Measurements from ENCODE around the gene VCAN.

Gene VCAN

DNA sequence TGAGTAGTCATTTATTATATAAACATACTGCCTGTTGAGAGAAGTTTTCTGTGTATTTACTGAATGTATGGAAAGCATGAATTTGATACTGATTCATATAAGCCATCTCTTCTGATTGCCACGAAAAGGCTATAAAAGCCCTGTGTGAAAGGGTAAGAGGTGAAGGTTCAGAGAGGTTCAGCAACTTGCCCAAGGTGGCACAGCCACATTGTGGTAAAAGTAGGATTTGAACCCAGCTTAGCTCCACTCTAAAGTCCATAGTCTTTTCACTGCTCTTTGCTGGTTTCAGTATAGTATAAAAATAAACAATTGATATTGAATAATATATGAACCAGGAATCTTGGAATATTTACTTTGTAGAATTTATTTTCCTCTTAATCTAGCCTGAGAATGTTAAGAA lies 71.3 kb downstream of the VCAN start:
- Histone ChIP-seq H3K9me3 (ENCODE audit: control insufficient read depth, low read length) (no peaks in the 10 kb centered on the region), H3K4me1 (ENCODE audit: control insufficient read depth, insufficient read depth, low read length) (no peaks in the 10 kb centered on the region), H3K4me3 (ENCODE audit: insufficient read depth, low read depth, low read length) (no peak overlapping the region), H3K27ac (ENCODE audit: insufficient read depth, low read depth, low read length, poor library complexity, severe bottlenecking) (no peak overlapping the region), H3K36me3 (ENCODE audit: control insufficient read depth, insufficient read depth, low read length) (peaks cover 11% of the 10 kb centered on the region), H3K27me3 (ENCODE audit: control insufficient read depth, insufficient read depth, low read length, poor library complexity, severe bottlenecking) (no peaks in the 10 kb centered on the region)
- WGBS, 2 experiments, result 93 to 97% methylated on average over 1 of the region's 1 CpG

GRCh38 chr5:83543898-83544297 lies 72.4 kb downstream of the VCAN start:
- Histone ChIP-seq H3K4me3 (ENCODE audit: insufficient read depth, low read depth, low read length) (no peak overlapping the region), H3K36me3 (ENCODE audit: control insufficient read depth, insufficient read depth, low read length) (peaks cover under 1% of the 10 kb centered on the region), H3K27me3 (ENCODE audit: control insufficient read depth, insufficient read depth, low read length, poor library complexity, severe bottlenecking) (no peaks in the 10 kb centered on the region), H3K9me3 (ENCODE audit: control insufficient read depth, low read length) (no peaks in the 10 kb centered on the region), H3K4me1 (ENCODE audit: control insufficient read depth, insufficient read depth, low read length) (no peaks in the 10 kb centered on the region), H3K27ac (ENCODE audit: insufficient read depth, low read depth, low read length, poor library complexity, severe bottlenecking) (no peak overlapping the region)
- 93 to 95% methylated on average over 6 of the region's 6 CpGs for WGBS, 2 experiments

DNA sequence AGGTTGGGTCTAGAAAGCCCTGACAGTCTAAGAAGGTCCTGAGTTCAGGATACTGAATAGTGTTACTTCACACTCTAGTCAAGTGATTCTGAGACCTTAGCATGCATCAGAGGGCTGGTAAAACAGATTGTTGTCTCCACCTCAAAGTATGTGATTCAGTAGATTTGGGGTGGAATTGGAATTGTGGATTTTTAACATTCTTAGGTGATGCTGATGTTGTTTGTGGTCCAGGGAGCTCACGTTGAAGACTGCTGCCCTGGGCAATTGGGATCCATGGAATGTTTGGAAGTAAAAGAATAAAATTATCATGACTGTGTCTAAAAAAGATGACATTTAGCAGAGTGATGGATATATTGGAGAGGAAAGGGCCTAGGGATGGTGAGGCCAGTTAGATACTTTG lies 75.6 kb downstream of the VCAN start:
- no peaks in the 10 kb centered on the region for H3K36me3 ChIP-seq (ENCODE audit: control insufficient read depth, insufficient read depth, low read length)
- no peak overlapping the region for H3K4me3 ChIP-seq (ENCODE audit: insufficient read depth, low read depth, low read length)
- no peaks in the 10 kb centered on the region for H3K9me3 ChIP-seq (ENCODE audit: control insufficient read depth, low read length)
- no peaks in the 10 kb centered on the region for H3K4me1 ChIP-seq (ENCODE audit: control insufficient read depth, insufficient read depth, low read length)
- no peak overlapping the region for H3K27ac ChIP-seq (ENCODE audit: insufficient read depth, low read depth, low read length, poor library complexity, severe bottlenecking)
- WGBS, 2 experiments, result 91 to 96% methylated on average over 1 of the region's 1 CpG
- H3K27me3 ChIP-seq (ENCODE audit: control insufficient read depth, insufficient read depth, low read length, poor library complexity, severe bottlenecking), result no peaks in the 10 kb centered on the region

- H3K27ac ChIP-seq (ENCODE audit: insufficient read depth, low read depth, low read length, poor library complexity, severe bottlenecking), result no peak overlapping the region
- no peaks in the 10 kb centered on the region for H3K9me3 ChIP-seq (ENCODE audit: control insufficient read depth, low read length)
- 92 to 96% methylated on average over 1 of the region's 1 CpG for WGBS, 2 experiments
- H3K27me3 ChIP-seq (ENCODE audit: control insufficient read depth, insufficient read depth, low read length, poor library complexity, severe bottlenecking), result no peaks in the 10 kb centered on the region
- no peaks in the 10 kb centered on the region for H3K36me3 ChIP-seq (ENCODE audit: control insufficient read depth, insufficient read depth, low read length)
- no peaks in the 10 kb centered on the region for H3K4me1 ChIP-seq (ENCODE audit: control insufficient read depth, insufficient read depth, low read length)
- no peak overlapping the region for H3K4me3 ChIP-seq (ENCODE audit: insufficient read depth, low read depth, low read length)
Measured at GRCh38 chr5:83547889-83548288, 76.3 kb downstream of the VCAN start.

DNA sequence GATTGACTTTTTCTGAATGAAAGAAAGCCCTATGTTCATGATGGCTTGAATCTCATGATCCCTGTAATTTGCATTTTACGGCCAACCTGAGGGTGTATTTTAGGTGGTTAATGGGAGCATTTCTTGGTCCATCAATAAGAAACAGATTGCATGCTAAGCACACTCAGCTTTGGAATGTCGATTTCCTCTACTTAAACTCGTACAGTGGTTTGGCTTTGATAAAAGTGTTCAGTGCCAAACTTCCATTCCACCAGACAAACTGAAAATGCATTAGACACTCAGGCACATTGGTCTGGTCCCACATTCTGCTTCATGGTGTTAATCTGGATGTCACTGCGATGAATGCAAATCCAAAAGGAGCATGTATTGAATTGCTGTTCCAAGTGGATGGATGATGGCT lies 77.0 kb downstream of the VCAN start:
- no peaks in the 10 kb centered on the region for H3K27me3 ChIP-seq (ENCODE audit: control insufficient read depth, insufficient read depth, low read length, poor library complexity, severe bottlenecking)
- no peaks in the 10 kb centered on the region for H3K9me3 ChIP-seq (ENCODE audit: control insufficient read depth, low read length)
- 91 to 94% methylated on average over 4 of the region's 4 CpGs for WGBS, 2 experiments
- no peaks in the 10 kb centered on the region for H3K36me3 ChIP-seq (ENCODE audit: control insufficient read depth, insufficient read depth, low read length)
- no peak overlapping the region for H3K4me3 ChIP-seq (ENCODE audit: insufficient read depth, low read depth, low read length)
- no peak overlapping the region for H3K27ac ChIP-seq (ENCODE audit: insufficient read depth, low read depth, low read length, poor library complexity, severe bottlenecking)
- H3K4me1 ChIP-seq (ENCODE audit: control insufficient read depth, insufficient read depth, low read length), result no peaks in the 10 kb centered on the region

DNA sequence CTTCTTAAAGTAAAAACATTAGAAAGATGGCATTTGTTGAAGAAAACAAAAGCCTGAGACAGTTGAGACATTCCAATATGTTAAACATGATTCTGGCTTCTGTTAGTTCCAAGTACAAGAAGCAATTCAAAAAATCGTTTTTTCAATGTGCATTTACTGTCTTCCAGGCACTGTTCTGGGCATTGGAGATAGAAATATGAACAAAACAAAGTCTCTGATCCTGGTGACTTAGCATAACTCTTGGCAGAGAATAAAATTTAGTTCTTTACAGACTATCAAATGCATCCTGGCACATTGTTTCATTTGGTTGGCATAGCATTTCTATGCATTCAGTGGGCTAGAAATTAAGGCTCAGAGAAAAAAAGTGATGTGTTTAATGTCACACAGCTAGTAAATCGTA lies 77.5 kb downstream of the VCAN start:
- H3K4me3 ChIP-seq (ENCODE audit: insufficient read depth, low read depth, low read length), result no peak overlapping the region
- H3K27ac ChIP-seq (ENCODE audit: insufficient read depth, low read depth, low read length, poor library complexity, severe bottlenecking), result no peak overlapping the region
- no peaks in the 10 kb centered on the region for H3K36me3 ChIP-seq (ENCODE audit: control insufficient read depth, insufficient read depth, low read length)
- no peaks in the 10 kb centered on the region for H3K4me1 ChIP-seq (ENCODE audit: control insufficient read depth, insufficient read depth, low read length)
- H3K27me3 ChIP-seq (ENCODE audit: control insufficient read depth, insufficient read depth, low read length, poor library complexity, severe bottlenecking), result no peaks in the 10 kb centered on the region
- 88 to 100% methylated on average over 2 of the region's 2 CpGs for WGBS, 2 experiments
- H3K9me3 ChIP-seq (ENCODE audit: control insufficient read depth, low read length), result no peaks in the 10 kb centered on the region

- Histone ChIP-seq H3K4me3 (ENCODE audit: insufficient read depth, low read depth, low read length) (no peak overlapping the region), H3K4me1 (ENCODE audit: control insufficient read depth, insufficient read depth, low read length) (no peaks in the 10 kb centered on the region), H3K27me3 (ENCODE audit: control insufficient read depth, insufficient read depth, low read length, poor library complexity, severe bottlenecking) (no peaks in the 10 kb centered on the region), H3K9me3 (ENCODE audit: control insufficient read depth, low read length) (no peaks in the 10 kb centered on the region), H3K27ac (ENCODE audit: insufficient read depth, low read depth, low read length, poor library complexity, severe bottlenecking) (no peak overlapping the region), H3K36me3 (ENCODE audit: control insufficient read depth, insufficient read depth, low read length) (peaks cover under 1% of the 10 kb centered on the region)
- WGBS, 2 experiments, result 96 to 99% methylated on average over 5 of the region's 5 CpGs
Measured at GRCh38 chr5:83549674-83550073, 78.1 kb downstream of the VCAN start.

GRCh38 chr5:83551821-83552220 lies 80.3 kb downstream of the VCAN start:
- Histone ChIP-seq H3K27ac (ENCODE audit: insufficient read depth, low read depth, low read length, poor library complexity, severe bottlenecking) (no peak overlapping the region), H3K36me3 (ENCODE audit: control insufficient read depth, insufficient read depth, low read length) (peaks cover 13% of the 10 kb centered on the region), H3K4me1 (ENCODE audit: control insufficient read depth, insufficient read depth, low read length) (no peaks in the 10 kb centered on the region), H3K27me3 (ENCODE audit: control insufficient read depth, insufficient read depth, low read length, poor library complexity, severe bottlenecking) (no peaks in the 10 kb centered on the region), H3K4me3 (ENCODE audit: insufficient read depth, low read depth, low read length) (no peak overlapping the region), H3K9me3 (ENCODE audit: control insufficient read depth, low read length) (no peaks in the 10 kb centered on the region)
- WGBS, 2 experiments, result 96 to 100% methylated on average over 1 of the region's 1 CpG

- H3K36me3 ChIP-seq (ENCODE audit: control insufficient read depth, insufficient read depth, low read length), result peaks cover 15% of the 10 kb centered on the region
- H3K4me1 ChIP-seq (ENCODE audit: control insufficient read depth, insufficient read depth, low read length), result no peaks in the 10 kb centered on the region
- H3K27ac ChIP-seq (ENCODE audit: insufficient read depth, low read depth, low read length, poor library complexity, severe bottlenecking), result no peak overlapping the region
- no peak overlapping the region for H3K4me3 ChIP-seq (ENCODE audit: insufficient read depth, low read depth, low read length)
- no peaks in the 10 kb centered on the region for H3K27me3 ChIP-seq (ENCODE audit: control insufficient read depth, insufficient read depth, low read length, poor library complexity, severe bottlenecking)
- H3K9me3 ChIP-seq (ENCODE audit: control insufficient read depth, low read length), result no peaks in the 10 kb centered on the region
Measured at GRCh38 chr5:83552275-83552674, 80.7 kb downstream of the VCAN start.

DNA sequence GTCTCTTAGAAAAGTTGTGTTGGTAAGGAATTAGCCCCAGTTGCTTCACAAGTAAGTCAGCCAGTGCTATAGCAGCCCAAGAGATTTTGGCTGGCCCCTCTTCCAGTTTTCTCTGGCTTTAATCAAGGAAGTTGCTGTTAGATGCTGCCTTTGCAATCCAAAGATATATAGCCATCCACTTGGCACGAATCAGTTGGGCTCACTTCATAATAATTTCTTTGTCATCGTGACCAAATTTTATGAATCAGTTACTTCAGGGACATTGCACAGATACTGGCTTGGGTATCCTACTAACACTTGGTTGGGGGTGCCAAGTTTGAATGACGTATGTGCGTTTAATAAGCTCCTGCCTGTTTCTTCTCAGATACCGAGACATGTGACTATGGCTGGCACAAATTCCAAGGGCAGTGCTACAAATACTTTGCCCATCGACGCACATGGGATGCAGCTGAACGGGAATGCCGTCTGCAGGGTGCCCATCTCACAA lies 81.5 kb downstream of the VCAN start:
- Histone ChIP-seq H3K4me3 (ENCODE audit: insufficient read depth, low read depth, low read length) (no peak overlapping the region), H3K4me1 (ENCODE audit: control insufficient read depth, insufficient read depth, low read length) (no peaks in the 10 kb centered on the region), H3K9me3 (ENCODE audit: control insufficient read depth, low read length) (no peaks in the 10 kb centered on the region), H3K27me3 (ENCODE audit: control insufficient read depth, insufficient read depth, low read length, poor library complexity, severe bottlenecking) (no peaks in the 10 kb centered on the region), H3K27ac (ENCODE audit: insufficient read depth, low read depth, low read length, poor library complexity, severe bottlenecking) (no peak overlapping the region), H3K36me3 (ENCODE audit: control insufficient read depth, insufficient read depth, low read length) (peaks cover 17% of the 10 kb centered on the region)
- WGBS, 2 experiments, result 96 to 98% methylated on average over 9 of the region's 9 CpGs

DNA sequence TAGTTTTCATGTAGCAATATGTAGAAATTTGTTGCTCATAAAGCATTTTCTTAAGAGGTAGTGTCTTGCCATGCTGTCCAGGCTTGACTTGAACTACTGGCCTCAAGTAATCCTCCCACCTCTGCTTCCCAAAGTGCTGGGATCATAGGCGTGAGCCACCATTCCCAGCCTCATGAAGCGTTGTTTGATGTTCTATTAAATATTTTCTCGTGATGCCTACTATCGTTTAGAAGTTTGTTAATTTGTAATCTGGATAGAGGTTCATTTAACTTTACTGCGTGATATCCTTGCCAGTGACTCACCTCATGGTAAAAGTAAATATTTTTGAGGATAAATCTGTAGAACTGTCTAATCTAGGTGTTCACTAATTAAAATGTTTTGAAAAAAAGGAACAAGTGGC lies 82.6 kb downstream of the VCAN start:
- 90 to 98% methylated on average over 5 of the region's 5 CpGs for WGBS, 2 experiments
- Histone ChIP-seq H3K27me3 (ENCODE audit: control insufficient read depth, insufficient read depth, low read length, poor library complexity, severe bottlenecking) (no peaks in the 10 kb centered on the region), H3K27ac (ENCODE audit: insufficient read depth, low read depth, low read length, poor library complexity, severe bottlenecking) (no peak overlapping the region), H3K4me1 (ENCODE audit: control insufficient read depth, insufficient read depth, low read length) (no peaks in the 10 kb centered on the region), H3K4me3 (ENCODE audit: insufficient read depth, low read depth, low read length) (no peak overlapping the region), H3K9me3 (ENCODE audit: control insufficient read depth, low read length) (no peaks in the 10 kb centered on the region), H3K36me3 (ENCODE audit: control insufficient read depth, insufficient read depth, low read length) (peaks cover 17% of the 10 kb centered on the region)

Data from ectodermal cell (in vitro differentiated cells).